Testis (tissue), 2 donors: Measurements from ENCODE around the gene TNRC18.

Experiments
- POLR2A ChIP-seq: fragments of 450-650 bp; IDR thresholded peaks from one replicate; pipeline ENCODE4 v1.6.1; 2017; ENCODE audit warnings: antibody characterized with exemption, mild to moderate bottlenecking, moderate library complexity
- TF ChIP-seq, protein P1 (sequence below), 3 experiments: fragments of 450-650 bp in 2 of 3; fragments of 200-600 bp in 1 of 3; sonication (generic) in 1 of 3; IDR thresholded peaks; one replicate each; pipeline ENCODE4 v1.5.1; 2016 to 2019; ENCODE audit warnings: antibody characterized with exemption in 3 of 3, mild to moderate bottlenecking in 2 of 3, moderate library complexity in 1 of 3

DNA sequence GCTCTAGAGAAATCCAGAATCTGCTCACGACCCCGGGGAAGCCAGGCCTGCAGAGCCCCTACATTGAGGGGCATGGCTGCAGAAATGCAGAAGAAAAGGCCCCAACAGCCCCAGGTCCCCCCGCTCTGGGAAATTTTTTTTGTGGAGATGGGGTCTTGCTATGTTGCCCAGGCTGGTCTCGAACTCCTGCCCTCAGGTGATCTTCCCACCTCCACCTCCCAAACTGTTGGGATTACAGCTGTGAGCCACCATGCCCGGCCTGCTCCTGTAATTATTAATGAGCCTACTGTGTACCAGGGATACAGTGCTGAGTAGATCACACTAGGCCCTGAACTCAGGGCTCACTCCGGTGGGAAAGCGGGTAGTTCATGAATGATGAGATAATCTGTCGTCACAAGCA lies 29.9 kb downstream of the TNRC18 start:
- TF ChIP-seq, protein P1, sequence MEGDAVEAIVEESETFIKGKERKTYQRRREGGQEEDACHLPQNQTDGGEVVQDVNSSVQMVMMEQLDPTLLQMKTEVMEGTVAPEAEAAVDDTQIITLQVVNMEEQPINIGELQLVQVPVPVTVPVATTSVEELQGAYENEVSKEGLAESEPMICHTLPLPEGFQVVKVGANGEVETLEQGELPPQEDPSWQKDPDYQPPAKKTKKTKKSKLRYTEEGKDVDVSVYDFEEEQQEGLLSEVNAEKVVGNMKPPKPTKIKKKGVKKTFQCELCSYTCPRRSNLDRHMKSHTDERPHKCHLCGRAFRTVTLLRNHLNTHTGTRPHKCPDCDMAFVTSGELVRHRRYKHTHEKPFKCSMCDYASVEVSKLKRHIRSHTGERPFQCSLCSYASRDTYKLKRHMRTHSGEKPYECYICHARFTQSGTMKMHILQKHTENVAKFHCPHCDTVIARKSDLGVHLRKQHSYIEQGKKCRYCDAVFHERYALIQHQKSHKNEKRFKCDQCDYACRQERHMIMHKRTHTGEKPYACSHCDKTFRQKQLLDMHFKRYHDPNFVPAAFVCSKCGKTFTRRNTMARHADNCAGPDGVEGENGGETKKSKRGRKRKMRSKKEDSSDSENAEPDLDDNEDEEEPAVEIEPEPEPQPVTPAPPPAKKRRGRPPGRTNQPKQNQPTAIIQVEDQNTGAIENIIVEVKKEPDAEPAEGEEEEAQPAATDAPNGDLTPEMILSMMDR (IDR thresholded peaks at IDR 0.05) = no peak
- TF ChIP-seq POLR2A = no peak
